ENCODE measurements around the gene MGAT4D.
"Not testable (repeated sequence)": the region's sequence is repeated elsewhere in the genome, so short reads cannot be mapped to it uniquely, and the experiment has no call there.

MGAT4D gene

DNA sequence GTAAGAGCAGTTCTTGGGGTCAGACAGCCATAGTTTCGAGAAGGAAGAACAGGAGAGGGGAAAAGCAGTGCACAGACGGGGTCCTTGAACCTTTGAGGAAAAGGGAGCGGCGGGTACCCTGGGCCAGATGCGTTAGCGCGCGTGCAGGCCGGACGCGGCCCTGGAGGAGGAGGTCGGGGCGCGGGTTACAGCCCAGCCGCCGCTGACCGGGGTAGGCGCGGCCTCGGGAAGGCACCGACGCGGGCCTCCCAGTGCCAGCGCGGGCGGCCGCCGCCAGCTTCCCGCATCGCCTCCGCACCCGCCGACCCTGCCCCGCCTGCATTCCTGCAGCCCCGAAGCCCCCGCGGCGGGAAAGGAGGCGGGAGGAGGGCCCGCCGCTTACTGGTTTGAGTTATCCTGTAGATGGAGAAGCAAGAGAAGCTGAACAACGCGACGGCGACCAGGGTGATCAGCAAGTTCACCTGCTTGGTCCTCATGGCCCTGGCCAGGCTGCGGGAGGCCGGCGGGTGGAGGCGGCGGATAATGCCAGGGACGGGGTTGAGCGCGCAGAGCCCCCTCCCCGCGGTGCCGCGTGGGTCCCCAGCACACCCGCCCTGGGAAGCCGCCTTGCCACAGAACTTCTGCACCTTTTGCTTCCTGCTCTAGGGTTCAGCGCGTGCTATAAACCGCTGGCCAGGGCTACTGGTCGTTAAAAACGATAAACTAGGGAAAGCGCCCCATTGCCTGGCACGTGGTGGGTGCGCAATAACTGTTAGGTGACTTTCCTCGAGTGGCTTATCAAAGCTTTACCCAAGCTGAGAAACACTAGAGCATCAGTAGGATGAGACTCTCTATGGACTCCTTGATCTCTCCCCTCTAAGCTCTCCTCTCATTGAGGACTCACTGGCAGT, at the start of gene MGAT4D:
TSS of gene MGAT4D (minus strand) at position 547 of the 890 bp plus-strand sequence. CDS start at position 476, 71 bp downstream.
- DNase-seq = no peak

DNA sequence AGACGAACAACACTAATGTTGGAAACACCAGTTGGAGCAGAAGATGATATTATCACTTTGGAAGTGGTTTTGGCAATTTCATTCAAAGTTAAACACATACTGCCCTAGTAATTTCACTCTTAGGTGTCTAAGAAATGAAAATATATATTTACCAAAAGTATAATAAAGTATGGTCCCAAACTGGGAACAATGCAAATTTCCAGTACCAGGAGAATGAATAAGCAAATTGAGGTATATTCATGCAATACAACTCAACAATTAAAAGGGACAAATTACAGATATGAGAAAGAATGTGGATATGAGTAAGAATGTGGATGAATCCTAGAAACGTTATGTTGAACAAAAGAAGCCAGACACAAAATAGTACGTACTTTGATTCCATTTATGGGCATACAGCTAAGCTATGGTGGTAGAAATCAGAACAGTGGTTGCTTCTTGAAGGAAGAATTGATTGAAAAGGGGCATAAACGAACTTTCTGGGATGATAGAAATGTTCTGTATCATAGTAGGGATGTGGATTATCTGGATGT, 35.9 kb upstream of the MGAT4D start:
- no peak for DNase-seq

DNA sequence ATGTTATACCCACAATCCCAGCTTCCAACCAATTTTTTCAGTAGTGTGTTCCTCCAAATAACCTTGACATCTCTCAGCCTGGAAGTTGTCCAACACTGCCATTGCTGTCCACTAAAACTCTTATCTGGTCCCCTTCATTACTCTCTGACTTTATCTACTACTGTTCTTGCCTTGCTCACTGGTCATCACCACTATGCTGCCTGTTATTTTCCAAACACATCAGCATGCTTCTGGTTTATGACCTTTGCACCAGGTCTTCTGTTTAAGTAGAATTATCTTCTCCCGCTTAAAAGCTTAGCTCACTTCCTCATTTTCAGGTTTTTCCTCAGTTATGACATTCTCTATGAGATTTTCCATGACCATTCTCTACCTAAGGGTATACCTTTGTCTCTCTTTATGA, 31.3 kb upstream of the MGAT4D start:
- no peak for DNase-seq

DNA sequence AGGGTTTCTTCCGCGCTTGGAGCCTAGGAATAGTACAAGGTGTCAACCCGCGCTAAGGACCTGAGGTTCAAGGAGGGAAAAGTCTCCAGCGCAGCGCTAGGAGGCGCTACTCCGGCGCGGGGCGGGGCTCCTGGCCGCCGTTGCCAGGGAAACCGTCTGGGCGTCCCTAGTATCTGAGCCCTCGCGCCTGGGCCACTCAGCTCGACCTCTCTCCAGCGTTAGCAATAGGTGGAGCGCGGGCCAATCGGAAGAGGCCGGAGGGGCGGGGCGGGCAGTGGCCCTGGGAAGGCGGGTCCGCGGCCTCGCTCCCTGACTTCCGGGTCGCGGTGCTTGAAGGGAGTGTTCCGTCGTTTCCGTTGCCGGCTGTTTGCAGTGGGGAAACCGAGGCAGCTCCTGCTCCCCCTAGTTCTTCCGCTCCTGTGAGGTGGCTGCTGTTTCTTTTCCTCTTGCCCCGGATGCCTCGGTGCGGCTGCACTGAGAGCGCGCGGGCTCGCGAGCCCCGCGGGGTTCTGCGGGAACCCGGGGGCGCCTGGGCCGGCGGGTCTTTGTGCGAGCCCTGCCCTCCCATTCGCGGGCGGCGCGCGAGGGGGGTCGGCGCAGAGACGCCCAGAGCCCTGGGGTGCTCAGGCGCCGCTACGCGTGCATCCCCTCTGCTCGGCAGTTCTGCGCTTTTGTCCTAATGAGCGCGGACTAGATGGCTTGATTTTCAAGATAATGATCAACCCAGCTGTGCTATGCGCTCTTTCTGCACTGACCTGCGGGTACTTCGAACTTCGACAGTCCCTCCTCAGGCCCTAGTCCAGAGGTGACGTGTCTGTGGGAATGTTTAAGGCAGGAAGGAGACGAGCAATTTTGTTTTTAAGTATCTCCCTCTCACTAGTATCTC, 26.0 kb upstream of the MGAT4D start, which contains the start of gene ELMOD2:
TSS of gene ELMOD2 (plus strand) at position 312 of the 886 bp plus-strand sequence. CDS start 1,261 bp downstream, outside the sequence.
- peak; percentile 96 for DNase-seq

DNA sequence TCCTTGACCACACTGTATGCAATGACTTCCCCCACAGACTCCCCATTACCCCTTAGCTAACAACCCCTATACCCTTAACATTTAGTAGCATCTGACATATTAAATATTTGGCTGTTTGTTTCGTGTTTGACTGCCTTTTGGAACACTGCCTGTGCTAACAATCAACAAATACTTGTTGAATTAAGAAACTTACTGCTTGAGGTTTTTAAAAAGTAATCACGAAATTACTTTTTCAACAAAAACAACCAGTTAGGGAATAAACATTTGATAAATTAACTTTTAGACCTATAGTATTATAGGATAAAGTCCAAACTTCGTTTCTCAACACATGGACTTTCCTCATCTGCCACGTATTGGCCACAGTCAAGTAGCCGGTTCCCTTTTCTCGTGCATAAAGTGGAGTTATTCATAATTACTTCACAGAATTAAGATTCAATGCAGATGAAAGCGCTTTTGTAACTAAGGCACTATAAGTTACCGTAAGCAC, 25.3 kb upstream of the MGAT4D start:
- no peak for DNase-seq

DNA sequence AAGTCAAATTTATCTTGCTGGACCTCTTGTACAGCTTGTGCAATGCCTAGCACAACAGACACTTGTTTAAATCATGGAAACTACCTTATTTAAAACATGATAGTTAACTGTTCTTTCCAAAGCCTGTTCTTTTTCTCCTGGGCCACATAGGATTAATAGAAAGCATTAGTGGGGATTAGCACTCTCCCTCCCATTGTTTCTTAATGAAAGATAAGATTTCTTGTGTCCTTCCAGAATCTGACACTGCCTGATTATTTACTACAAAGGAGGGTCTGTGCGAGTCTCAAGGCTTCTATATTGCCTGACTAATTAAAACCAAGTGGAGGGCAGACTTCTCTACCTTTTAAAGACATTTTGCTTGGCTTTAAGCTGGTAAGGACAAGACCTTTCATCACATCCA, 17.3 kb upstream of the MGAT4D start:
- DNase-seq = no peak

DNA sequence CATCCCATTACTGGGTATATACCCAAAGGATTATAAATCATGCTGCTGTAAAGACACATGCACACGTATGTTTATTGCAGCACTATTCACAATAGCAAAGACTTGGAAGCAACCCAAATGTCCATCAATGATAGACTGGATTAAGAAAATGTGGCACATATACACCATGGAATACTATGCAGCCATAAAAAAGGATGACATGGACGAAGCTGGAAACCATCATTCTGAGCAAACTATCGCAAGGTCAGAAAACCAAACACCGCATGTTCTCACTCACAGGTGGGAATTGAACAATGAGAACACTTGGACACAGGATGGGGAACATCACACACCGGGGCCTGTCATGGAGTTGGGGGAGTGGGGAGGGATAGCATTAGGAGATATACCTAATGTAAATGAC, 15.7 kb upstream of the MGAT4D start:
- DNase-seq = not testable (repeated sequence)

DNA sequence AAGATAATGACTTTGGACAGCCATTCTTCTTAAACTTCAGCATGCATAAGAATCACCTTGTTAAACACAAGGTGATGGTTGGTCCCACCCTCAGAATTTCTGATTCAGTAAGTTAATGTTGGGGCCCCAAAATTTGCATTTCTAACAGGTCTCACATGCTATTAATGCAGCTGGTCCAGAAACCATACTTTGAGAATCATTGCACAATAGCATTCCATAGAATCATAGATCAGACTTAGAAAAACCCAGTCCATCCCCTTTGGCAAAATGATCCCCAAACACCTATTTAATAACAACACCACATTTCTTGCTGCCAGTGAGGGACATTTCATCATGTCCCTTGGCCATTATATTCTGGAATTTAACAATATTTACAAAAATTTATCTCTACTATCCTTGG, 6.2 kb upstream of the MGAT4D start:
- no peak for DNase-seq

DNA sequence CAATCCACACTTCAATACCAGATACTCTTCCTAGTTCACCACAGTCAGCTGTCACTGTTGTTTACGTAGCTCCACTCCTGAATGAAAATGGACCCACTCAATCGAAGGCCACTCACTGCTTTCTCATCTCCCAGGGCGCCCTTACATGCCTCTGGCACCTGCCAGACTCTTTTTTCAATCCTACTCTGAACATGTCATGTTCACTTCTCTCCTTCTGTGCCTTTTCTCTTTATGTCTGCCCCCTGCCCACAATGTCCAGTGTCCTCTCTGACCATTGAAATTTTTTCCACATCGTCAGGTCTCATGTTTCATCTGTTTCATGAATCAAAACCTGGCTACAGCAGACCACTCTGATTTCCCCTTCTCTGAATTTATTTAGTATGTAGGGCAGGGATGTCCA, 1.3 kb upstream of the MGAT4D start:
- no peak for DNase-seq

DNA sequence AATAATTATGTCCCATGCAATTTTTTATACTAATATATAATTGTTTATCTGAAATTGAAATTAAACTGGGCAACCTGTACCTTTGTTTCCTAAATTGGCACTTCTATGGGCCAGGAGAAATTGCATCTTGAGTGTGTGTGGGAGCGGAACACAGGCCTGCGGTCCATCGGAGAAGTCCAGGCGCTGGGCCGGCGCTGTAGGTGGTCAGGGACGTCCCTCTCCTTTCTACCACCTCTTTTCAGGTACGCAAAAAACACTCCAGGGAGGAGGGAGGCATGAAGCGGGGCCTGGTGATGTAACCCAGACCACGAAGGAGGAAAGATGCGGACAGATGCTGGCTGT, 717 bp downstream of the MGAT4D start:
- no peak for DNase-seq

DNA sequence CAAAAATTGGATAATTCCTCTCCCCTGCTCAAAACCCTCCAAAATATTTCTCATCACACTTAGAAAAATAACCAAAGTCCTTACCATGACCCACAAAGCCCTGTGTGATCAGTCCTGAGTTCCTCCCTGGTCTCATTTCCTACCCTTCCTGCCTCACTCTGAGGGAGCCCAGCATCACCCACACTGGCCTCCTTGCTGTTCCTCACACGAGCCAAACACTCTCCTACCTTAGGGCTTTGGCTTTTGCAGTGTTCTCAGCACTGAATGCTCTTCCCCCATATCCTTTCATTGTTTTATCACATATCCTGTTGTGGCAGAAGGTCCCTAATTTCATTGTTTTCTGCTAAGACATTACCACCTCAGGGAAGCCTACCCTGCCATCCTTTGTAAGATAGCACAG, 12.2 kb downstream of the MGAT4D start:
- no peak for DNase-seq

DNA sequence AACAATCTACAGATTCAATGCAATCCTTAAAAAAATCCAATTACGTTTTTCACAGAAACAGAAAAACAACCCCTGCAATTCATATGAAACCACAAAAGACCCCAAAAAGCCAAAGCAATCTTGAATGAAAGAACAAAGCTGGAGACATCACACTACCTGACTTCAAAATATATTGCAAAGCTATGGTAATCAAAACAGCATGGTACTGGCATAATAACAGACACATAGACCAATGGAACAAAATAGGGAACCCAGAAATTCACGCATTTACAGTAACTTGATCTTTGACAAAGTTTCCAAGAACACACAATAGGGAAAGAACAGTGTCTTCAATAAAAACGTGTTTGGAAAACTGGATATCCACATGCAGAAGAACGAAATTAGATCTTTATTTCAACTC, 14.6 kb downstream of the MGAT4D start:
- DNase-seq = no peak

DNA sequence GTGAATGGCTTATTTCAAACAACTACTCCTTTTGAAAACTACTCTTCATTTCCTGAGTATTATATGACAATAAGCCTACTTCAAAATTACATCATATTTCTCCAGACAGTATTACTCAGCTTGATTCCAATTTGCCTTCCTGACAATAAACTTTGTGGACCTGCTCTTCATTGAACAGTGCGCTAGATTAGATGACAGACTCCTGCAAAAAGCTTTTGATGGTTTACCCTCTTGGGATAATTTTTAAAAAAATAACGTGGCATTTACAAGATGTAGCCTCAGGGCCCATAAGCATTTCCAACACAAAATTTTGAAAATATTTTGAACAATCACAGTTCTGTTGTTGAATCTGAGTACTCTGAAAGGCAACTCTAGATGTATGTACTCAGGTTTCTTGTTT, 25.9 kb downstream of the MGAT4D start:
- no peak for DNase-seq

DNA sequence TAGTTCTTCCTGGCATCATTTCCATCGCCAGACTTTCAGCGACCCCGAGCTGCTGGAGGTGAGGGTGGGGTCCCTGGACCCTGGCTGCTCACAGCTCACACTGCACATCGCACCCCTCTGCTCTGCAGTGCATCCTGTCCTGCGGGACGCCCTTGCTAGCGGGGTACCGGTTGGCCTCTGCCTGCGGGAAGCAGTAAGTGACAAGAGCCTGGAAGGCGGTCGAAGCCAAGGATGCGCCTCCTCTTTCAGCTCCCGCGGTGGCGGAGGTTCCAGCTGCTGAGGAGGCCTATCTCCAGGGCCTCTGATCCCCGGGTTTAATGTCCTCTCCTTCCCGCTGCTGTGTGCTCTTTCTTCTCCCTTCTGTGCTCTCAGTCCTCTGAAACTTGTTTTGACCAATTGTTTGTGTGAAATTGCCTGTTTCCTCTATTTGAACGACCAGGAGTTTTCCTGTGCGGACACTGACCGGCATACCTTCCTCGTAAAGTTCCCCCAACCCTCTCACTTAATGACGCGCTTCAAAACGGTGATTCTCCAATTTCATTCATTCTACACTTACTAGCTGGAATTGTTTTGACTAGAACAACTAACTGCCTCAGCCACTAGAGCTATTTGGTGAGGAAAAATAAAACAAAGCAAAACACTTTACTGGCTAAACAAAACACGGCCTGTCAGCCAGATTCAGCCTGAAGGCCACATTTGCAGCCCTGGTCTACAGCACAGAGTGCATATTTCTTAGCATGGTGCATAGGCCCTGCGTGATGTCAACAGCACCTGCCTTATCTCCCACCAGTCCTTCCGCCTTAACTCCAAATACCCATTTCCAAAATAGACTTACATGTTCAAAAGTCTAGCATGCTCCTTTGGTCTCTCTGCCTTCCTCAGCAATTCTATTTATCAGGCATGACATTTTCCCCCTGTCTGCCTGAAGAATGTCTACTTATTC, 28.0 kb downstream of the MGAT4D start:
- DNase-seq = no peak

DNA sequence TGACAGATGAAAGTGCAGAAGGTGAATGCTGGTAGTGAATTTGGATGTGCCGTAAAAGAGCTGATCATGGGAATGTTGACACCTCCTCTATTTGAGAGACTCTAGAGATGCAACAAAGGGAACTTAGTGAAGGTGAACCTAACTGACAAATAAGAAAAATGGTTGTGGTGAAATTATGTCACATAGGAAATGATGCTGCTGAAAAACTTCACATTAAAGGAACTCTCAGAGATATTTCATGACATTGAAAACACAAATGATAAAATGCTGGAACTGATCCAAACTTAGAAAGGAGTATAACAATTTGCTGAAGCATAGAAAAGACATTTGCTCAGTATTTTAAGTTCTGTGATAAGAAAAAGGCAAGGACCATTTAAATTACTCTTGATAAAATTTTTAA, 31.9 kb downstream of the MGAT4D start:
- DNase-seq = no peak

DNA sequence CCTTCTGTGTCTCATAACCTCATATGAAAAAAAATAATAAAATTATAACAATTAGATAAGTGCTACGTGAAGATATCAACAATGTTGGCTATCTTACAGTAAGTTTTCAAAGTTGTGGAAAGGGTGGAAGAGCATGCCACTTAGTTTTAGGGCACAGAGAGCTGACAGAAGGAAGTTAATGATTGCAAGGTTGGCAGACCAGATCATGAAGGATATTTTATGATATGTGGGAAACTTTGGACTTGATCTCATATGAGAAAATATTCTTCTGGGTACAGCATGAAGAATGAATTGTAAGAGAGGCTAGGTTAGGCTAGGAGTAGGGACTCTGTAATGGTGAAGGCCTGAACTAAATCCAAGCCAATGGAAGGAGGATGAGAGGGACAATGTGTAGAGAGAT, 34.5 kb downstream of the MGAT4D start:
- DNase-seq = no peak

DNA sequence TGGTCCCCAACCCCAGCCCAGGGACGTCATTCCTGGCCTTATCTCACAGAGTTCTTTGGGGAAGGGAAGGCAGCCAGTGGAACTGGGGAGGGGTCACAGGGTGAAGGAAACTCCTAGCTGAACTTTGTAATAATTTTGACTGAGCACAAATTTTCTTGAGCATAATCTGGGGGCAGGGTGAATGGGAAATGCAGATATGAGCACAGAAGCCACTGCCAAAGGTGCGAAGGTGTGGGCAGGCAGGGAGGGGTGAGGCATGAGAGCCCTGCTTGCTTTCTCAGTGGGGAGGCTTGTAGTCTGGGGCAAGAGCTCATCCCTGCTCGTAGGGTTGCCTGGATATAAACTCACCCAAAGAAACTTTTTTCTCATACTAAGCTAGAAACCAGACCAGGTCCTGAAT, 34.9 kb downstream of the MGAT4D start:
- DNase-seq = no peak

DNA sequence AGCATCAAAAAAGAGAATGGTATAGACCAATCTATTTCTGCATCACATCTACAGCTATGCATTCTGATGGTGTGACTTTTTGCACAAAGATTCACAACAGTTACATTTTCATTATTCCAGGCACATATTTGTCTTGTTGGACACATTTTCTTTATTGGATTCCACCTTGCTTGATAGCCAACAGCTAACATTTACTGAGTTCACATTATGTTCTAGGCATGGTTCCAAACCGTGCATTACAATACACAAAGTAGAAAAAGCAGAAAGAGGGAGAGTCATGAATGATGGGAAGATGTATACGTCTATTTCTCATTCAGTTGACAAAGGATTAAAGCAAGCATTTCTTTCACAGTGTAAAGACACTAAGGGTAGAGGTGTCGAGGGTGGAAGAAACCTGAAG, 47.7 kb downstream of the MGAT4D start:
- no peak for DNase-seq

DNA sequence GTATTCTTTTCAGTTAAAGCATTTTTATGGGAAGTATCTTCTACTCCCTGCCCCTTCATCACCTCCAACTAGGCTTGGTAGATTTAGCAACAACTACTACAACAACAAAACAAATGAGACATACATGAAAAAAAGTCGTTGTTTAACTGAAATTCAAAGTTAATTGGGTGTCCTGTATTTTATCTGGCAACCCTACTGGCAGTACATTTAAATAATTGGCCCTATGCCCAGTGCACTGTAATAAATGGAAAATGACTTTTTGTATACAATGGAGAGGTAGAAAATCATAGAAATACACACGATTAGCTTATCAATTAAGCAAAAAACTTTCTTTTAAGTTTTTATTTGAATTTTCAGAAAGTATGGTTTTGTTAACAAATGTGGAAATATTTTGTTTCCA, 49.3 kb downstream of the MGAT4D start:
- DNase-seq = no peak

DNA sequence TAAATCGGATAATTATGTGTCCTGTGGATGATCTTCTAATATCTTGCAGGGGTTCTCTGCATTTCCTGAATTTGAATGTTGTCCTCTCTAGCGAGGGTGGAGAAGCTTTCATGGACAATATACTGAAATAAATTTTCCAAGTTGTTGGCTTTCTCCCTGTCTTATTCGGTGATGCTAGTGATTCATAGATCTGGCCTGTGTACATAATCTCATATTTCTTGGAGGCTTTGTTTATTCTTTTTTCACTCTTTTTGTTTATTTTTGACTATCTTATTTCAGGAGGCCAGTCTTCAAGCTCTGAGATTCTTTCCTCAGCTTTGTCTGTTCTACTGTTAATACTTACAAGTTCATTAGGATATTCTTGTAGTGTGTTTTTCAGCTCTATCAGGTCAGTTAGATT, 49.9 kb downstream of the MGAT4D start:
- no peak for DNase-seq

DNA sequence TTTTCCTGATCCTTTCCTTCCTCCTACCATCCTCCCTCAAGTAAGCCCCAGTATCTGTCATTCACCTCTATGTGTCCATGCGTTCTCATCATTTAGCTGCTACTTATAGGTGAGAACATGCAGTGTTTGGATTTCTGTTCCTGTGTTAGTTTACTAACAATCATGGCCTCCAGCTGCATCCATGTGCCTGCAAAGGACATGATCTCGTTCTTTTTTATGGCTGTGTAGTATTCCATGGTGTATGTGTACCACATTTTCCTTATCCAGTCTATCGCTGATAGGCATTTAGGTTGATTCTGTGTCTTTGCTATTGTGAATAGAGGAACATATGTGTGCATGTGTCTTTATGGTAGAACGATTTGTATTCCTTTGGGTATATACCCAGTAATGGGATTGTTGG, 53.7 kb downstream of the MGAT4D start:
- not testable (repeated sequence) for DNase-seq

DNA sequence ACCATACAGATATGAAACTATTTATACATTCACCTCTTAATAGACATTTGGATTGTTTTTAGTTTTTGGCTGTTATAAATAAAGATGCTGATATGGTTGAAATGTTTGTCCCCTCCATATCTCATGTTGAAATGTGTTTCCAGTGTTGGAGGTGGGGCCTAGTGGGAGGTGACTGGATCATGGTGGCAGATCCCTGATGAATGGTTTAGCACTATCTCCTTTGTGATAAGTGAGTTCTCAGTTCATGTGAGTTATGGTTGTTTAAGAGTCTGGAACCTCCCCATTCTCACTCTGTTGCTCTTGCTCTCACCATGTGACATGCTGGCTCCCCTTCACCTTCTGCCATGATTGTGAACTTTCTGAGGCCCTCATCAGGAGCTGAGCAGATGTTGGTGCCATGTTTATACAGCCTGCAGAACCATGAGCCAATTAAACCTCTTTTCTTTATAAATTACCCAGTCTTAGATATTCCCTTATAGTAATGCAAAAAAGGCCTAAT, 58.4 kb downstream of the MGAT4D start:
- no peak for DNase-seq
